ENCODE data around the gene ZMIZ1.

Gene ZMIZ1

DNA sequence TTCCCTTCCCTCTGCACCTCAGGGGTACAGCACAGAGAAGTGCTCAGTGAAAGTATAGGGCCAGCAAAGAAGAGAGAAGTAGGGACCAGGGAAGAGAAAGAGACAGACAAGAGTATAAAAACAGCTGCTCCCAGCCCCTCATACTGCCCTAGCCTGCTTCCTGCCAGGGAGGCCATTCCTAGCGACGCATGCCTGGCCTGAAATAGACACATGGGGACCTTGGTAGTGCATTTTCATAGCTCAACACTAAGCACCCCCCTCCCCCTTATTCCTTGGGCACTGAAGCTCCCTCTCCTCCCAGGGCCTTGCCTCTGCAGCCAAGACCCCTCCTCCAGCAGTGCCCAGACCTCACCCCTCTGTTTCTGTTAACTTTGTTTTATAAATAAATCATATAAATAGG, 64.7 kb downstream of the ZMIZ1 start:
- DNase-seq (ENCODE audit: low read depth): no peak
- no peak overlapping the region for H3K4me3 ChIP-seq (ENCODE audit: low read length)
- TF ChIP-seq, protein P1, sequence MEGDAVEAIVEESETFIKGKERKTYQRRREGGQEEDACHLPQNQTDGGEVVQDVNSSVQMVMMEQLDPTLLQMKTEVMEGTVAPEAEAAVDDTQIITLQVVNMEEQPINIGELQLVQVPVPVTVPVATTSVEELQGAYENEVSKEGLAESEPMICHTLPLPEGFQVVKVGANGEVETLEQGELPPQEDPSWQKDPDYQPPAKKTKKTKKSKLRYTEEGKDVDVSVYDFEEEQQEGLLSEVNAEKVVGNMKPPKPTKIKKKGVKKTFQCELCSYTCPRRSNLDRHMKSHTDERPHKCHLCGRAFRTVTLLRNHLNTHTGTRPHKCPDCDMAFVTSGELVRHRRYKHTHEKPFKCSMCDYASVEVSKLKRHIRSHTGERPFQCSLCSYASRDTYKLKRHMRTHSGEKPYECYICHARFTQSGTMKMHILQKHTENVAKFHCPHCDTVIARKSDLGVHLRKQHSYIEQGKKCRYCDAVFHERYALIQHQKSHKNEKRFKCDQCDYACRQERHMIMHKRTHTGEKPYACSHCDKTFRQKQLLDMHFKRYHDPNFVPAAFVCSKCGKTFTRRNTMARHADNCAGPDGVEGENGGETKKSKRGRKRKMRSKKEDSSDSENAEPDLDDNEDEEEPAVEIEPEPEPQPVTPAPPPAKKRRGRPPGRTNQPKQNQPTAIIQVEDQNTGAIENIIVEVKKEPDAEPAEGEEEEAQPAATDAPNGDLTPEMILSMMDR (conservative IDR thresholded peaks at IDR 0.05; ENCODE audit: low read depth, low read length): no peak

DNA sequence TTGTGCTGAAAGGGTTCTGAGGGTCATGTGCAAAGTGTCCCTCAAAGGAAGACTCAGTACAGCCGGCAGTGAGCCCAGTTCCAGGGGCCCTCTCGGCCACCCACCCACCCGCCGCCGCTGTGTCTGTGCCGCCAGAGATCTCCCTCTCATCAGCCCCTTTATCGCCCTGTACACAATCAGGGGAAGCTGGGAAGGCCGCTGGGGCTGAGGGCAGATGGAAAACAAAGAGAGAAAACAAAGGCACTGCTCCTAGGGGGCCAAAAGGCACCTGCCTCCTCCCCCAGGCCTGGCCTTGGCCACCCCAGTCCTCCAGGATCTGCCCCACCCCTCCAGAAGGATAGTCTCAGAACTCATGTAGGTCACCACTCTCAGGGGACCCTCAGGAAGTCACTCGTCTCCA, 67.0 kb downstream of the ZMIZ1 start:
- TF ChIP-seq, protein P1 (conservative IDR thresholded peaks at IDR 0.05; ENCODE audit: low read depth, low read length): no peak
- no peak overlapping the region for H3K4me3 ChIP-seq (ENCODE audit: low read length)
- DNase-seq (ENCODE audit: low read depth): no peak

GRCh38 chr10:79136236-79137005, 67.7 kb downstream of the ZMIZ1 start:
- no peak overlapping the region for H3K4me3 ChIP-seq (ENCODE audit: low read length)
- DNase-seq (ENCODE audit: low read depth): peak; percentile 52
- TF ChIP-seq, protein P1 (conservative IDR thresholded peaks at IDR 0.05; ENCODE audit: low read depth, low read length): no peak

- TF ChIP-seq, protein P1 (conservative IDR thresholded peaks at IDR 0.05; ENCODE audit: low read depth, low read length): no peak
- H3K4me3 ChIP-seq (ENCODE audit: low read length): no peak overlapping the region
- DNase-seq (ENCODE audit: low read depth): no peak
These were observed 68.6 kb downstream of the ZMIZ1 start for GRCh38 chr10:79137300-79137756.

DNA sequence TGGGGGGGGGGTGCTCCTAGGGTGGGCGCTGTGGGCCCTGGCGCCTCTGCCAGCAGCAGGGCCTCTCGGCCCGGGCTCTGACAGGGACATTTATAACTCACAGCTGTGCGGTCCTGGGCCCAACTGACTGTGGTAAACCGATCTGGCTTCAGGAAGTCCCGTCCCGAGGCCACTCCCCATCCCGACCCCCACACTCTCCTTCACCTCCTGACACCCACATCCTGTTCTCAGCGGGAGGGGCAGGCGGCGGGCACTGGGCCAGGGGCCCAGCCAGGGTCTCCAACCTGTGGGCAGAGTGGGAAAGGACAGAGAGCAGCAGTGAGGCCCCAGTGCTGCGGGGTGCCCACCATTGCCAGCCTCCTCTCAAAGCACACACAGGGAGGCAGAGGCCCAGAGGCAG, 69.1 kb downstream of the ZMIZ1 start:
- H3K4me3 ChIP-seq (ENCODE audit: low read length): no peak overlapping the region
- TF ChIP-seq, protein P1 (conservative IDR thresholded peaks at IDR 0.05; ENCODE audit: low read depth, low read length): no peak
- no peak for DNase-seq (ENCODE audit: low read depth)

- H3K4me3 ChIP-seq (ENCODE audit: low read length): no peak overlapping the region
- no peak for DNase-seq (ENCODE audit: low read depth)
- TF ChIP-seq, protein P1 (conservative IDR thresholded peaks at IDR 0.05; ENCODE audit: low read depth, low read length): no peak
These were observed 69.8 kb downstream of the ZMIZ1 start for GRCh38 chr10:79138449-79139123.

Data from retinal pigment epithelial cell (primary cell).